IMR-90 (cell line): ENCODE data around the gene PTGS1. TPM values are rescaled to one million over a fixed set of nuclear protein-coding genes. Genes with fewer than 3 reads are reported as not detected.
A peak's percentile ranks its signal among the peaks of the same experiment; 100 is the strongest.

ENCODE experiments used
- ATAC-seq: fragments of 200-7000 bp; cut with Tn5 transposase; 2 replicates; pipeline ENCODE4 v1.9.1; 2020; ENCODE audit warnings: low read depth, mild to moderate bottlenecking, moderate library complexity
- BruUV-seq: library from RNA; stranded (reverse); fragments of 400-500 nt; replicated peaks from 2 replicates; lab custom pipeline; 2021; lab: Mats Ljungman, UMichigan
- CTCF ChIA-PET: fragments of 300-600 bp; formaldehyde crosslinking; extraction: SDS; loops from one replicate; lab custom pipeline; 2021; ENCODE audit warnings: antibody characterized with exemption; lab: Yijun Ruan, JAX
- POLR2A ChIA-PET: fragments of 300-600 bp; sonication (Branson Sonifier 250); formaldehyde crosslinking; loops from one replicate; lab custom pipeline; 2022; ENCODE audit warnings: antibody characterized with exemption; ENCODE audit not compliant: unreplicated experiment; lab: Charles Lee
- DNase-seq: peaks from one replicate; pipeline ENCODE4 v3.0.0; 2013
- H2AFZ ChIP-seq: replicated peaks from 2 replicates; pipeline ENCODE3; 2013; ENCODE audit warnings: low read length, mild to moderate bottlenecking; ENCODE audit not compliant: poor library complexity
- H2AK5ac ChIP-seq: 2 replicates; pipeline ENCODE4 v1.6.1; 2013; ENCODE audit warnings: low read depth, low read length, inconsistent platforms
- H2AK9ac ChIP-seq: replicated peaks from 2 replicates; pipeline ENCODE3; 2013; ENCODE audit warnings: mild to moderate bottlenecking, low read depth, low read length, moderate library complexity; ENCODE audit not compliant: poor library complexity
- H2BK120ac ChIP-seq: 2 replicates; pipeline ENCODE4 v1.6.1; 2013; ENCODE audit warnings: low read depth, low read length, inconsistent platforms
- H2BK15ac ChIP-seq: 3 replicates; pipeline ENCODE4 v1.6.1; 2013; ENCODE audit warnings: low read depth, low read length, inconsistent platforms
- H2BK20ac ChIP-seq: 2 replicates; pipeline ENCODE4 v1.6.1; 2013; ENCODE audit warnings: low read depth, mild to moderate bottlenecking, inconsistent platforms, low read length, moderate library complexity
- H2BK5ac ChIP-seq: 2 replicates; pipeline ENCODE4 v1.6.1; 2013; ENCODE audit warnings: mild to moderate bottlenecking, low read depth, low read length, inconsistent platforms; ENCODE audit not compliant: poor library complexity, severe bottlenecking
- H3K14ac ChIP-seq: replicated peaks from 2 replicates; pipeline ENCODE4 v1.6.1; 2013; ENCODE audit warnings: low read depth, low read length, inconsistent platforms
- H3K18ac ChIP-seq: 2 replicates; pipeline ENCODE4 v1.6.1; 2013; ENCODE audit warnings: low read depth, low read length, control low read depth
- H3K23ac ChIP-seq: 2 replicates; pipeline ENCODE4 v1.6.1; 2013; ENCODE audit warnings: low read depth, low read length, inconsistent platforms
- H3K27ac ChIP-seq: 2 replicates; pipeline ENCODE4 v1.5.1; 2013; ENCODE audit warnings: mild to moderate bottlenecking, control low read depth, low read length; ENCODE audit not compliant: insufficient read depth
- H3K27me3 ChIP-seq: 2 replicates; pipeline ENCODE4 v1.6.1; 2013; ENCODE audit warnings: low read length; ENCODE audit not compliant: control insufficient read depth, insufficient read depth
- H3K36me3 ChIP-seq: 2 replicates; pipeline ENCODE4 v1.6.1; 2013; ENCODE audit warnings: low read length, mixed read lengths; ENCODE audit not compliant: control insufficient read depth, insufficient read depth
- H3K4ac ChIP-seq: 2 replicates; pipeline ENCODE4 v1.6.1; 2013; ENCODE audit warnings: low read depth, low read length, inconsistent platforms
- H3K4me1 ChIP-seq: 2 replicates; pipeline ENCODE4 v1.6.1; 2013; ENCODE audit warnings: low read length, mixed read lengths; ENCODE audit not compliant: control insufficient read depth, insufficient read depth
- H3K4me2 ChIP-seq: 2 replicates; pipeline ENCODE4 v1.6.1; 2013; ENCODE audit warnings: low read depth, mild to moderate bottlenecking, control low read depth, low read length, moderate library complexity
- H3K4me3 ChIP-seq: 2 replicates; pipeline ENCODE4 v1.5.1; 2013; ENCODE audit warnings: low read depth, mild to moderate bottlenecking, control low read depth, low read length, moderate library complexity; ENCODE audit not compliant: insufficient read depth
- H3K56ac ChIP-seq: 2 replicates; pipeline ENCODE4 v1.6.1; 2013; ENCODE audit warnings: low read length, inconsistent platforms; ENCODE audit not compliant: insufficient read depth; ENCODE audit errors: extremely low read depth
- H3K79me1 ChIP-seq, 2 experiments: 2 replicates each; pipeline ENCODE4 v1.6.1; 2013; ENCODE audit warnings: low read length in 2 of 2, inconsistent platforms in 1 of 2, low read depth in 1 of 2
- H3K9ac ChIP-seq: 2 replicates; pipeline ENCODE4 v1.6.1; 2013; ENCODE audit warnings: low read depth, low read length, control low read depth
- H3K9me1 ChIP-seq: 2 replicates; pipeline ENCODE4 v1.6.1; 2013; ENCODE audit warnings: low read length, inconsistent platforms; ENCODE audit not compliant: insufficient read depth
- H3K9me3 ChIP-seq: 2 replicates; pipeline ENCODE4 v1.6.1; 2013; ENCODE audit warnings: low read length; ENCODE audit not compliant: control insufficient read depth, insufficient read depth
- H4K20me1 ChIP-seq: 2 replicates; pipeline ENCODE4 v1.6.1; 2013; ENCODE audit warnings: low read length, inconsistent platforms; ENCODE audit not compliant: insufficient read depth
- H4K5ac ChIP-seq: 2 replicates; pipeline ENCODE4 v1.6.1; 2013; ENCODE audit warnings: mild to moderate bottlenecking, low read depth, low read length, control low read depth
- H4K8ac ChIP-seq, 2 experiments: 2 replicates each; pipeline ENCODE4 v1.6.1; 2013; ENCODE audit warnings: low read depth in 2 of 2, low read length in 2 of 2, control low read depth in 1 of 2, inconsistent platforms in 1 of 2
- H4K91ac ChIP-seq: 2 replicates; pipeline ENCODE4 v1.6.1; 2013; ENCODE audit warnings: low read depth, low read length, inconsistent platforms; ENCODE audit not compliant: insufficient read depth
- CHD1 ChIP-seq: IDR thresholded peaks from 2 replicates; pipeline ENCODE4 v1.6.1; 2012; ENCODE audit warnings: low read depth, low read length, improper control_type of control experiment
- CTCF ChIP-seq: conservative IDR thresholded peaks from 2 replicates; pipeline ENCODE4 v1.5.1; 2012; ENCODE audit warnings: mild to moderate bottlenecking, low read depth, low read length, improper control_type of control experiment
- MAFK ChIP-seq: IDR thresholded peaks from 2 replicates; pipeline ENCODE4 v1.6.1; 2012; ENCODE audit warnings: low read depth, low read length, improper control_type of control experiment
- MAZ ChIP-seq: IDR thresholded peaks from 2 replicates; pipeline ENCODE4 v1.6.1; 2012; ENCODE audit warnings: low read depth, mild to moderate bottlenecking, low read length, improper control_type of control experiment, moderate library complexity, borderline replicate concordance
- WGBS, 2 experiments: methylation state at CpG; one replicate each; pipeline versions ENCODE4 v1.1.5 to v1.1.7; 2013; ENCODE audit warnings: missing lambda C conversion rate in 2 of 2; ENCODE audit not compliant: insufficient read length in 1 of 2; ENCODE audit errors: extremely low coverage in 2 of 2; 5-methylcytosine and 5-hydroxymethylcytosine counted together
- dilution Hi-C: fragments of 300-500 bp; cut with HindIII; formaldehyde crosslinking; loops from one replicate; pipeline ENCODE4 v1.14.3; 2018; ENCODE audit warnings: low sequenced_read_pairs; ENCODE audit not compliant: unreplicated experiment
- in situ Hi-C: fragments of 300-500 bp; cut with MboI; formaldehyde crosslinking; loops from 3 replicates; pipeline ENCODE4 v1.14.3; 2019; ENCODE audit warnings: low sequenced_read_pairs, inconsistent platforms, mixed read lengths
- intact Hi-C: fragments of 100-400 bp; cut with micrococcal nuclease; formaldehyde crosslinking; loops from 2 replicates; pipeline ENCODE4 v1.10.0; 2022
- polyA plus RNA-seq, 3 experiments: library from polyadenylated mRNA; depleted of rRNA; stranded (reverse); fragments of >200 nt; gene quantifications; 2 replicates each; pipeline ENCODE4 v1.2.3, GENCODE V29; 2012; ENCODE audit warnings: low replicate concordance in 1 of 3
- total RNA-seq: library from RNA; depleted of rRNA; stranded (reverse); fragments of >200 nt; gene quantifications from 2 replicates; pipeline ENCODE4 v1.2.3, GENCODE V29; 2012

Gene PTGS1
- total and polyA plus RNA-seq, 2 of the 4 experiments (the other 2 are of a cell fraction): 24.7 to 38.3 TPM

DNA sequence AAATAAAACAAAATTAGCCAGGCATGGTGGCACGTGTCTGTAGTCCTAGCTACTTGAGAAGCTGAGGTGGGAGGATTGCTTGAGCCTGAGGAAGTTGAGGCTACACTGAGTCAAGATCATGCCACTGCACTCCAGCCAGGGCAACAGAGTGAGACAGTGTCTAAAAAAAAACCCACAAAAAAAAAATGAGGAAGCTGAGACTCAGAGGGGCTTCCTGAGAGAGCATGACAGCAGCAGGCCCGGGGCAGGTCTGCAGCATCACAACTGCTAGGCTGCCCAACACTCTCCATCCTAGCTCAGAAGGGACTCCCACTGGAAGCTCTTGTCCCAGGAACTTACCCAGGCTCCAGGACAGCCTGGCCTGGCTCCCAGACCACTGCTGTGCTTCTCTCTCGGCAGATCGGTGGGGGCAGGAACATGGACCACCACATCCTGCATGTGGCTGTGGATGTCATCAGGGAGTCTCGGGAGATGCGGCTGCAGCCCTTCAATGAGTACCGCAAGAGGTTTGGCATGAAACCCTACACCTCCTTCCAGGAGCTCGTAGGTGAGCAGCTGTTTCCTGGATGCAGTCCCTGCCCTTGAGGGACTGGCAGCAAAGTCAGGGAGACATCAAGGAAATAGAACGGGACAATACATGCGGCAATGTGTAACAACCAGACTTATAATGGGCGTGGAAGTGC, 19.1 kb downstream of the PTGS1 start:
- Histone ChIP-seq H3K18ac (no peak overlapping the region), H3K4me3 (no peak overlapping the region), H2BK15ac (no peak overlapping the region), H3K23ac (no peak overlapping the region), H3K36me3 (peaks cover 72% of the 10 kb centered on the region), H4K5ac (no peak overlapping the region), H2AK5ac (no peak overlapping the region), H3K14ac (0 out of 2 replicates have a peak overlapping the region, but pooled peaks have one; percentile 15), H3K9ac (no peak overlapping the region), H4K20me1 (no peaks in the 10 kb centered on the region), H4K8ac (no peak overlapping the region), H3K56ac (no peak overlapping the region), H3K79me1 (peaks cover 3 to 4% of the 10 kb centered on the region in 2 experiments; a peak in 3 of 4 replicates), H2AK9ac (peak overlapping the region; percentile 9), H2AFZ (no peak overlapping the region), H2BK5ac (no peak overlapping the region), H2BK20ac (no peak overlapping the region), H3K4me1 (peaks cover 17% of the 10 kb centered on the region), H3K9me3 (no peaks in the 10 kb centered on the region), H2BK120ac (no peak overlapping the region), H3K9me1 (peaks cover 26% of the 10 kb centered on the region), H3K4ac (no peak overlapping the region), H3K27ac (no peak overlapping the region), H3K4me2 (no peak overlapping the region), H3K27me3 (no peaks in the 10 kb centered on the region), H4K91ac (peak overlapping the region; percentile 18; the same call in 1 of the 2 replicates)
- in situ Hi-C loops: no loop called here
- no peak for DNase-seq
- intact Hi-C loops: no loop called here
- TF ChIP-seq CTCF (no peak), MAFK (no peak), CHD1 (no peak), MAZ (no peak)
- POLR2A ChIA-PET: no interaction called here
- CTCF ChIA-PET: no interaction called here
- WGBS, 2 experiments: 90% methylated on average over 2 of the region's 11 CpGs; no CpG with 5 or more reads in 1 of the 2 experiments
- dilution Hi-C loops: no loop called here
- BruUV-seq: no TSS peak
- ATAC-seq: no peak
